Upper lobe of right lung (tissue), 1 donor: ENCODE data around the gene ITIH2. TPM values are rescaled to one million over a fixed set of nuclear protein-coding genes. Genes with fewer than 3 reads are reported as not detected.

ENCODE experiments used
- ATAC-seq: fragments of 200-7000 bp; cut with Tn5 transposase; one replicate; pipeline ENCODE4 v1.9.1; 2020; ENCODE audit warnings: mild to moderate bottlenecking, moderate library complexity
- DNase-seq: peaks from one replicate; pipeline ENCODE4 v3.0.0-alpha.2; 2020
- H3K27ac ChIP-seq: fragments of 200-600 bp; one replicate; pipeline ENCODE4 v1.8.0; 2022
- H3K27me3 ChIP-seq: fragments of 200-600 bp; one replicate; pipeline ENCODE4 v1.8.0; 2022; ENCODE audit warnings: mild to moderate bottlenecking
- H3K36me3 ChIP-seq: fragments of 200-600 bp; one replicate; pipeline ENCODE4 v1.8.0; 2022
- H3K4me1 ChIP-seq: fragments of 200-600 bp; one replicate; pipeline ENCODE4 v1.8.0; 2022
- H3K4me3 ChIP-seq: fragments of 200-600 bp; one replicate; pipeline ENCODE4 v1.8.0; 2022; ENCODE audit warnings: mild to moderate bottlenecking
- H3K9me3 ChIP-seq: fragments of 200-600 bp; one replicate; pipeline ENCODE4 v1.8.0; 2022
- intact Hi-C: fragments of 100-400 bp; cut with DNase I; formaldehyde crosslinking; loops from one replicate; pipeline ENCODE4 v1.11.0; 2022
- total RNA-seq: library from RNA; stranded (reverse); fragmentation: NEBNext Ultra II Directional; extraction: Animal tissue kit (Norgen Biotek cat#: 25700); gene quantifications from one replicate; pipeline ENCODE4 v1.2.1, GENCODE V29; 2021
- TF ChIP-seq, protein P1 (sequence below): fragments of 200-600 bp; IDR thresholded peaks from one replicate; pipeline ENCODE4 v1.8.0; 2022; ENCODE audit warnings: antibody characterized with exemption
- donor health status: DM: no; HTN: yes; CAD: no; lungs with severe emphysema.

ITIH2 gene
- total RNA-seq, 1 donor from 2014 or later: 1.3 TPM

DNA sequence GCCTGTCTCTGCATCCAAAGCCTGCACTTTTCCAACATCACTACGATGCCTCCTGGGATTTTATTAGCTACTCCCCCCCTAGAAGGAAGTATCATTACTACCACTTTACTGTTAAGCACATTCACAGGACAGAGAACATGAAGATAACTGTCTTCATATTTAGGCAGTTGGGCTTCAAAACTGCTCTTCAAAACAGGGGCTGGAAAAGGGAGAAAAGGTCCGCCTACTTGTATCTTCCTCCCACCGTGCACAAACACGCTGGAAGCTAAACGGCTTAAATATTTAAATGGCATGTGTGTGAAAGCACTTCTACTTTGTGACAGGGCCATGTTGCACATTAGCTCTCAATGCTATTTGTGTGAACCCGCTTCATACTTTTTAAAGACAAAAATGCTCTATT, 37.3 kb upstream of the ITIH2 start:
- Histone ChIP-seq H3K27ac (no peak overlapping the region), H3K9me3 (no peaks in the 10 kb centered on the region), H3K27me3 (peaks cover 28% of the 10 kb centered on the region), H3K4me3 (peak overlapping the region; percentile 61), H3K4me1 (peaks cover 17% of the 10 kb centered on the region), H3K36me3 (no peaks in the 10 kb centered on the region)
- no peak for DNase-seq
- ATAC-seq: no peak
- intact Hi-C loops: no loop called here
- TF ChIP-seq, protein P1, sequence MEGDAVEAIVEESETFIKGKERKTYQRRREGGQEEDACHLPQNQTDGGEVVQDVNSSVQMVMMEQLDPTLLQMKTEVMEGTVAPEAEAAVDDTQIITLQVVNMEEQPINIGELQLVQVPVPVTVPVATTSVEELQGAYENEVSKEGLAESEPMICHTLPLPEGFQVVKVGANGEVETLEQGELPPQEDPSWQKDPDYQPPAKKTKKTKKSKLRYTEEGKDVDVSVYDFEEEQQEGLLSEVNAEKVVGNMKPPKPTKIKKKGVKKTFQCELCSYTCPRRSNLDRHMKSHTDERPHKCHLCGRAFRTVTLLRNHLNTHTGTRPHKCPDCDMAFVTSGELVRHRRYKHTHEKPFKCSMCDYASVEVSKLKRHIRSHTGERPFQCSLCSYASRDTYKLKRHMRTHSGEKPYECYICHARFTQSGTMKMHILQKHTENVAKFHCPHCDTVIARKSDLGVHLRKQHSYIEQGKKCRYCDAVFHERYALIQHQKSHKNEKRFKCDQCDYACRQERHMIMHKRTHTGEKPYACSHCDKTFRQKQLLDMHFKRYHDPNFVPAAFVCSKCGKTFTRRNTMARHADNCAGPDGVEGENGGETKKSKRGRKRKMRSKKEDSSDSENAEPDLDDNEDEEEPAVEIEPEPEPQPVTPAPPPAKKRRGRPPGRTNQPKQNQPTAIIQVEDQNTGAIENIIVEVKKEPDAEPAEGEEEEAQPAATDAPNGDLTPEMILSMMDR: no peak

DNA sequence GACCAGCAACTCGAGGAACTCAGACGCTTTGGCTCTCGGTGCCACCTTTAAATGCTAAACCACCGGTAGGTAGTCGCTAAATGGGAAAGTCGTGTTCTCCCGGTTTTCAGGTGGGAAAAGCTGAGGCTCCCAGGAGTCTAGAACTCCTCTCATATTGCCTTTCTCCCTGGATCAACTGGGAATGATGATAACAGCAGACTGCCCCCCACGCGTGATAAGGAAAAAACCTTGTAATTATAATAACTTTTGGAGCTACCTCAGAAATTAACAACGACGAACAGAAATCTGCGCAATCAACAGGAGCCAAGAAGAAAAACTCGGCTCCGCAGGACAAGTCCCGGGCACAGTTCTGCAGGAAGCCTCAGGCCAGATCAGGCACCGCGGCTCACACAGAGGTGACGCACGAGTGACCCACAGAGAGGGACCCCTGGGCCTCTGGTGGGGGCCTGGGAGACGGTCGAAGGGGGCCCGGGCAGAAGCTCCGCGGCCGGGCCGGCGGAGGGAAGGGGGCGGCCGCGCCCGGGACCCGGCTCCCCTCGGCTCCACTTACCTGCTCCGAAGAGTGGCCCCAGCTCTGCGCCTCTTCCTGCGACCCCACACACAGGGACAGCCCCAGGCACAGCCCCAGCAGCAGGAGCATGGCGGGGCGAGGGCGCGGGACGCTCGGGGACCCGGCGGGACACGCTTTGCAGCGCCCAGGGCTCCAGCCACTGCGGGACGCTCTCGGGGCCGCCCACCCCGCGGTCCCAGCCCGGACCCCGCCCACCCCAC, 36.7 kb upstream of the ITIH2 start, which contains the start of gene ITIH5:
TSS of gene ITIH5 (minus strand) at position 714 of the 771 bp plus-strand sequence. CDS start at position 640, 74 bp downstream.
- intact Hi-C loops: no loop called here
- Histone ChIP-seq H3K4me3 (peak within 1 kb of the TSS; percentile 61), H3K9me3 (no peaks in the 10 kb centered on the region), H3K27me3 (peaks cover 28% of the 10 kb centered on the region), H3K36me3 (no peaks in the 10 kb centered on the region), H3K4me1 (peaks cover 17% of the 10 kb centered on the region), H3K27ac (peak within 1 kb of the TSS; percentile 9)
- ATAC-seq: peak; percentile 54
- no peak for DNase-seq
- TF ChIP-seq, protein P1: no peak

GRCh38 chr10:7667262-7668141, 35.6 kb upstream of the ITIH2 start:
- peak overlapping the region; percentile 19 for H3K4me3 ChIP-seq
- ATAC-seq: peak; percentile 53
- no peak for DNase-seq

GRCh38 chr10:7670157-7670556, 33.0 kb upstream of the ITIH2 start:
- no peak overlapping the region for H3K27ac ChIP-seq
- TF ChIP-seq, protein P1: no peak
- no peak overlapping the region for H3K4me3 ChIP-seq
- no peak for ATAC-seq
- H3K9me3 ChIP-seq: no peaks in the 10 kb centered on the region
- peaks cover 5% of the 10 kb centered on the region for H3K27me3 ChIP-seq
- no peaks in the 10 kb centered on the region for H3K36me3 ChIP-seq
- H3K4me1 ChIP-seq: peaks cover 17% of the 10 kb centered on the region
- DNase-seq: no peak
- intact Hi-C loops: no loop called here

More at GRCh38 chr10:7667262-7668141, 35.6 kb upstream of the ITIH2 start:
- H3K4me1 ChIP-seq: peaks cover 17% of the 10 kb centered on the region
- intact Hi-C loops: no loop called here
- no peaks in the 10 kb centered on the region for H3K9me3 ChIP-seq
- H3K27me3 ChIP-seq: peaks cover 28% of the 10 kb centered on the region
- no peaks in the 10 kb centered on the region for H3K36me3 ChIP-seq
- peak overlapping the region; percentile 9 for H3K27ac ChIP-seq
- TF ChIP-seq, protein P1: no peak

- ATAC-seq: no peak
- no peaks in the 10 kb centered on the region for H3K27me3 ChIP-seq
- H3K9me3 ChIP-seq: no peaks in the 10 kb centered on the region
- no peak for DNase-seq
- no peak overlapping the region for H3K27ac ChIP-seq
- intact Hi-C loops: no loop called here
- no peak overlapping the region for H3K4me3 ChIP-seq
- TF ChIP-seq, protein P1: no peak
- no peaks in the 10 kb centered on the region for H3K36me3 ChIP-seq
- peaks cover 3% of the 10 kb centered on the region for H3K4me1 ChIP-seq
Measured at GRCh38 chr10:7672341-7673134, 30.6 kb upstream of the ITIH2 start.
